Epithelial cell of proximal tubule (primary cell): ENCODE results near the gene CREBRF. TPM values are rescaled to one million over a fixed set of nuclear protein-coding genes. Genes with fewer than 3 reads are reported as not detected.
A peak's percentile ranks its signal among the peaks of the same experiment; 100 is the strongest.

Experiments
- DNase-seq: peaks from one replicate; pipeline ENCODE4 v3.0.0-alpha.2; 2011; ENCODE audit warnings: low read depth
- H3K4me3 ChIP-seq: 2 replicates; pipeline ENCODE4 v1.5.1; 2011; ENCODE audit warnings: low read depth, mild to moderate bottlenecking, low read length
- total RNA-seq: library from RNA; depleted of rRNA; stranded (reverse); fragments of >200 nt; gene quantifications from 2 replicates; pipeline ENCODE4 v1.2.3, GENCODE V29; 2015
- TF ChIP-seq, protein P1 (sequence below): conservative IDR thresholded peaks from 2 replicates; pipeline ENCODE4 v1.5.1; 2012; ENCODE audit warnings: low read depth, mild to moderate bottlenecking, low read length

The CREBRF gene
- total RNA-seq, 1 donor from 2014 or later, result 1.8 TPM

DNA sequence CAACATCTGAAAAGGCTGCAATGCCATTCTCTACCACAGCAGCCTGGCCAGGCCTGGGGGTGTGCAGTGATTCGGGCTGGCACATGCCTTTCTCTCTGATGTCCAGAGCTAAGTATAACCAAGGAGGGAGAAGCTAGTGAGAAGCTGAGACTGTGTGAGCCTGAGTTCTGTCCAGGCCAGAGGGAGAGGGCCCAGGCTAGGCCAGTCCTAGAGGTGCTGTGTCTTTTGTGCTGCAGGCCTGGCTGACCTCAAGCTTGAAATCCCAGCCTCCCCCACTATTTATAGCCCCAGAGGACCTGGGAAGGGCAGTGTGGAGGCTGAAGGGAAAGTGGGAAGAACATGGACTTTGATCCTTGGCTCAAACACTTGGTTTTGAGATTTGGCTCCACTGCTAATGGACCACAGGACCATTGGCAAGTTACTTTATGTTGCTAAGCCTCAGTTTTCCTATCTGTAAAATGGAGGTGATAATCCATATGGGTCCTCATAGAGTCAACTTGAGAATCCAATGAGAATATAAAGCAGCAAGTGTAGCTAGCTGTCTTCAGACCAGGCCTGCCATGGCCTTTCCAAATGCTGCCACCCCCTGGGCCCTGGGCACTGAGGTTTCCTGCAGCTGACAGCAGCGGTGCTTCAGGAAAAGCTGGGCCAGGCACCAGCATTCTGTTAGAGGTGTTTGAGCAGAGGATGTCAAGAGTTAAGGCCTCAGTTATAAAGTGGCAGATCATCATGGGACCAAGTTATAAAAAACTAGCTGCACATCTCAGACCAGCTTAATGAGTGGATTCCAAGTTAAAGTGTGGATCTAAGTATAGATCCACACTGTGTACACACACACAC is 109.2 kb downstream of the CREBRF start:
- TF ChIP-seq, protein P1, sequence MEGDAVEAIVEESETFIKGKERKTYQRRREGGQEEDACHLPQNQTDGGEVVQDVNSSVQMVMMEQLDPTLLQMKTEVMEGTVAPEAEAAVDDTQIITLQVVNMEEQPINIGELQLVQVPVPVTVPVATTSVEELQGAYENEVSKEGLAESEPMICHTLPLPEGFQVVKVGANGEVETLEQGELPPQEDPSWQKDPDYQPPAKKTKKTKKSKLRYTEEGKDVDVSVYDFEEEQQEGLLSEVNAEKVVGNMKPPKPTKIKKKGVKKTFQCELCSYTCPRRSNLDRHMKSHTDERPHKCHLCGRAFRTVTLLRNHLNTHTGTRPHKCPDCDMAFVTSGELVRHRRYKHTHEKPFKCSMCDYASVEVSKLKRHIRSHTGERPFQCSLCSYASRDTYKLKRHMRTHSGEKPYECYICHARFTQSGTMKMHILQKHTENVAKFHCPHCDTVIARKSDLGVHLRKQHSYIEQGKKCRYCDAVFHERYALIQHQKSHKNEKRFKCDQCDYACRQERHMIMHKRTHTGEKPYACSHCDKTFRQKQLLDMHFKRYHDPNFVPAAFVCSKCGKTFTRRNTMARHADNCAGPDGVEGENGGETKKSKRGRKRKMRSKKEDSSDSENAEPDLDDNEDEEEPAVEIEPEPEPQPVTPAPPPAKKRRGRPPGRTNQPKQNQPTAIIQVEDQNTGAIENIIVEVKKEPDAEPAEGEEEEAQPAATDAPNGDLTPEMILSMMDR, result peak; percentile 2
- H3K4me3 ChIP-seq, result no peak overlapping the region
- no peak for DNase-seq

DNA sequence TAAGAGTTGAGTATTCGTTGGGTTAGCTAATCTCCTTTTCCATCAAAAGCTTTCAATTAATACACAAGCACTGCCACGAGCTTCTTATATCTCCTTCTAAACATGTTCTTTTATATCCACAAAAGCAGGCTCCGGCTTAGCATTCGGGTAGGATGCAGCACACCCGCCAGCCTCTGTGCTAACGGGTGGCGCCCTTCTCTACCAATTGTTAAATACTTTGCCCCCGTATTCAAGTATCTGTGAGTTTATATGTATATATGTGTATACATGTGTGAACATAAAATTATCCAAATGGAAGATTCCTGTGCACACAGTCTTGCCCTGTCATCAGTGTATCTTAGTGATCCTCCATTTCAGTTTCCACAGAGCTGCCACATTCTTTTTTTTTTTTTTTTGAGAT is 116.0 kb downstream of the CREBRF start:
- H3K4me3 ChIP-seq, result no peak overlapping the region
- no peak for DNase-seq
- TF ChIP-seq, protein P1, result no peak

DNA sequence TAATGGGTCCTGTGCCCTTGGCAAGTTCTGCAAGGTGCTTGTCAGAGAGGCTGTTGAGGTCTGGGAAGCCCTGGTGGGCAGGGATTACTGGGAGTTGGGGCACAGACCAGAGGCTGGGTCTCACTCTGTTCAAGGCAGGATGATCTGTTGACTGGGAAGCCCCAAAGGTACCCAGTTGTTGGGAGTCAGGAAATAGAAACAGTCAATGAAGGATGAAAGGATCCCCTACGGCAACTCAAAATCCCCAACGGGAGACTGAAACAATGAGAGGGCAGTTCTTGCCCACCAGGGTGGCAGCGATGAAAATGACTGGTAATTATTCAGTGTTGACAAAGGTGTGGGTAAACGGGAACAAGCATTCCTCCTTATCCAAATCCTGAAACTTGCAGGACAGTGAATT is 119.4 kb downstream of the CREBRF start:
- TF ChIP-seq, protein P1, result no peak
- no peak for DNase-seq
- H3K4me3 ChIP-seq, result no peak overlapping the region

DNA sequence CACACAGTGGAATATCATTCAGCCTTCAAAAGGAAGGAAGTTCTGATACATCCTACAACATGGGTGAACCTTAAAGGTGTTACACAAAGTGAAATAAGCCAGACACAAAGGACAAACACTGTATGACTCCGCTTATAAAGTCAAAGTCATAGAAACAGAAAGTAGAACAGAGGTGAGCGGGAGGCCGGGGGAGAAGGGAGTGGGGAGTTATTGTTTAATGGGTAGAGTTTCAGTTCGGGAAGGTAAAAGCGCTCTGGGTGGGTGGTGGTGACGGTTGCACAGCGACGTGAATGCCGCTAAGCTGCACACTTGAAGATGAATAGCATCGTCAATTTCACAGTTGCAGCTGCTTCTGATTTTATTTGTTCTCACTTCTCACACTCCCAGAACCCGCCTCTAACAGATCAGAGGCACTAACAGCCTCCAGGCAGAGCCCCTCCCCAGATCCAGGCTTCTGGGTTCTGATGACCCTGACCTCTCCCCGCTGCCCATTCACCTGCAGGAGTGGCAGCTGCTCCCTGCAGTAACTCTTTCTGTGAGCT is 122.3 kb downstream of the CREBRF start:
- TF ChIP-seq, protein P1, result no peak
- no peak for DNase-seq
- no peak overlapping the region for H3K4me3 ChIP-seq

DNA sequence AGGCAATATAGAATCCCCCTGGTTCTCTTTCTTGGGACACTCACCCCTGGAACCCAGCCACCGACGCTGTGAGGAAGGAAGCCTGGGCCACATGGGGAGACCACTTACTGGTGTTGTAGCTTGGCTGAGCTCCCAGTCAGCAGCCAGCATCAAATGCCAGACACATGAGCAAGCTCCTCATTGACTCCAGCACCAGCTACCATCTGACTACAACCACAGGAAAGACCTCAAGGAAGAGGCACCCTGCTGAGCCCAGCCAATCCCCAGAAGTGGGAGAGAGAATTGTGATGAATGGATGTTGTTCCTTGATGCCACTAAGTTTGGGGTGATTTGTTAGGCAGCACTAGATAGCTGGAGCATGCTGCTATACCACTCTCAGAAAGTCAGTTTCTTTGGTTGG is 124.2 kb downstream of the CREBRF start:
- TF ChIP-seq, protein P1, result no peak
- no peak for DNase-seq
- H3K4me3 ChIP-seq, result no peak overlapping the region

DNA sequence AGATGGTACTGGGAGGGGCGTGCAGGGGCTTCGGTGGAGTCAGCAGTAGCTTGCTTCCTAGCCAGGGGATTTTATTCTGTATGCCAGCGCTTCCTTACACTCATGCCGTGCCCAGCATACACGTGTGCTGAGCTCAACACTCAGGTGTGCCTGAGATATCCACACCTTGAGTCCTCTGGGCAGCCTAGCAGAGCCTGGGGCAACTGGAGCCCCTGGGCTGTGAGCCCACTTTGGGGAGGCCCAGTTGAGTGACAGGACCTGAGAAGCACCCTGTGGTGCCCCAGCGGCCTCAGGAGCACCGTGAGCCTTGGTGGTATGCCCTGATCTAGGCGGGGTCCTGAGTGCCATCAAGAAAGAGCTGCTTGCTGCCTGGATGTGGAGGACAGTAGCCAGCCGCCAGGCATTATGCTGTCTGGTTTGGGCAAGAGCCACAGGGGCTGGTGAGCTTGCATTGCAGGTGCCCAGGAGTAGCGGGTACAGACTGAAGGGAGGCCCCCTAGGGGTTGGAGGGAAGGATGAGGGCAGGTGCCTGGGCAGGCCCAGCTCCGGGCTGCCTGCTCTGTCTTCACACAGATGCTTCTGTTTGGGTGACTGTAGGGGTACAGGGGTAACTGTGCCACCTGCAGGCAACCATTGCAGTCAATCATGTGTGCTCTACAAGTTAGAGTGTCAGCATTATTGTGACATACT is 131.0 kb downstream of the CREBRF start:
- TF ChIP-seq, protein P1, result no peak
- no peak overlapping the region for H3K4me3 ChIP-seq
- DNase-seq, result no peak

DNA sequence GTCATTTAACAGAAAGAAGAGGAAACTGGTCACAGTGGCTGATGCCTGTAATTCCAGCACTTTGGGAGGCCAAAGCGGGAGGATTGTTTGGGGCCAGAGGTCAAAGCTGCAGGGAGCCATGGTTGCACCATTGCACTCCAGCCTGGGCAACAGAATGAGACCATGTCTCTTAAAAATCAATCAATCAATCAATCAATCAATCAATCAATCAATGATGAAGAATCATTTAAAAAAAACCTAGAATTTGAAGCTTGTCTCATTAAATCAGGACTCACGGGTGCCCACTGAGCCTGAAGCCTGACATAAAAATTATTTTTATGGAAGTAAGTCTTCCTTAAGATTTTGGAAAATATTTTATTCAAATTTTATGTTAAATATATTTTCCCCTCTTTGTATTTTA is 132.1 kb downstream of the CREBRF start:
- H3K4me3 ChIP-seq, result no peak overlapping the region
- DNase-seq, result no peak
- TF ChIP-seq, protein P1, result no peak
